Liver (tissue), 9 donors: ENCODE results near the gene ETS1. TPM values are rescaled to one million over a fixed set of nuclear protein-coding genes. Genes with fewer than 3 reads are reported as not detected.

Experiments
- DNase-seq: peaks from one replicate; pipeline ENCODE4 v3.0.0-alpha.2; 2017; ENCODE audit warnings: low spot score
- H3K27ac ChIP-seq, 2 donors: one replicate each; pipeline ENCODE4 v1.7.0; 2013; ENCODE audit warnings: inconsistent platforms in 2 of 2, low read length in 2 of 2, control low read depth in 1 of 2, low read depth in 1 of 2, mild to moderate bottlenecking in 1 of 2
- H3K27me3 ChIP-seq, 4 donors: one replicate each; pipeline versions ENCODE4 v1.6.1 to v1.7.0; 2013; ENCODE audit warnings: low read length in 3 of 4, inconsistent platforms in 1 of 4, mild to moderate bottlenecking in 1 of 4, moderate library complexity in 1 of 4; ENCODE audit not compliant: control insufficient read depth in 4 of 4, insufficient read depth in 4 of 4
- H3K36me3 ChIP-seq, 4 donors: one replicate each; pipeline versions ENCODE4 v1.6.1 to v1.7.0; 2013; ENCODE audit warnings: low read length in 3 of 4, mild to moderate bottlenecking in 3 of 4, low read depth in 1 of 4, moderate library complexity in 1 of 4; ENCODE audit not compliant: control insufficient read depth in 4 of 4, insufficient read depth in 3 of 4
- H3K4me1 ChIP-seq, 4 donors: one replicate each; pipeline versions ENCODE4 v1.6.1 to v1.7.0; 2013; ENCODE audit warnings: low read length in 3 of 4, mild to moderate bottlenecking in 3 of 4, moderate library complexity in 1 of 4; ENCODE audit not compliant: control insufficient read depth in 4 of 4, insufficient read depth in 4 of 4
- H3K4me3 ChIP-seq, 3 donors: one replicate each; pipeline versions ENCODE4 v1.6.1 to v1.7.0; 2013; ENCODE audit warnings: low read length in 3 of 3, control low read depth in 1 of 3, low read depth in 1 of 3, mild to moderate bottlenecking in 1 of 3
- H3K9ac ChIP-seq, 2 donors: one replicate each; pipeline ENCODE4 v1.7.0; 2013; ENCODE audit warnings: low read length in 2 of 2, mild to moderate bottlenecking in 2 of 2, moderate library complexity in 2 of 2, control low read depth in 1 of 2, low read depth in 1 of 2
- H3K9me3 ChIP-seq, 4 donors: one replicate each; pipeline versions ENCODE4 v1.6.1 to v1.7.0; 2013; ENCODE audit warnings: low read length in 3 of 4; ENCODE audit not compliant: control insufficient read depth in 4 of 4
- EGR1 ChIP-seq, 2 donors: IDR thresholded peaks; 2 replicates each; pipeline ENCODE4 v1.6.1; 2016 to 2018; ENCODE audit warnings: antibody characterized with exemption in 2 of 2, low read depth in 2 of 2
- FOXA1 ChIP-seq: IDR thresholded peaks from 2 replicates; pipeline ENCODE4 v1.6.1; 2016; ENCODE audit warnings: antibody characterized with exemption
- FOXA2 ChIP-seq: IDR thresholded peaks from 2 replicates; pipeline ENCODE4 v1.6.1; 2016; ENCODE audit warnings: antibody characterized with exemption
- GABPA ChIP-seq, 2 donors: IDR thresholded peaks in 1 of 2; conservative IDR thresholded peaks in 1 of 2; 2 replicates each; pipeline ENCODE4 v1.6.1; 2016; ENCODE audit warnings: antibody characterized with exemption in 2 of 2, mild to moderate bottlenecking in 1 of 2, moderate library complexity in 1 of 2
- HNF4A ChIP-seq, 2 donors: conservative IDR thresholded peaks; 2 replicates each; pipeline ENCODE4 v1.6.1; 2016; ENCODE audit warnings: antibody characterized with exemption in 2 of 2, mild to moderate bottlenecking in 2 of 2
- HNF4G ChIP-seq: IDR thresholded peaks from 2 replicates; pipeline ENCODE4 v1.6.1; 2016; ENCODE audit warnings: antibody characterized with exemption
- JUND ChIP-seq, 2 donors: IDR thresholded peaks; 2 replicates each; pipeline ENCODE4 v1.6.1; 2016; ENCODE audit warnings: antibody characterized with exemption in 2 of 2
- NR2F2 ChIP-seq: IDR thresholded peaks from 2 replicates; pipeline ENCODE4 v1.6.1; 2016; ENCODE audit warnings: antibody characterized with exemption
- RAD21 ChIP-seq, 2 donors: IDR thresholded peaks; 2 replicates each; pipeline ENCODE4 v1.6.1; 2016; ENCODE audit warnings: antibody characterized with exemption in 2 of 2, mild to moderate bottlenecking in 2 of 2
- RXRA ChIP-seq, 2 donors: IDR thresholded peaks; 2 replicates each; pipeline ENCODE4 v1.6.1; 2017 to 2018; ENCODE audit warnings: antibody characterized with exemption in 2 of 2, mild to moderate bottlenecking in 1 of 2
- SP1 ChIP-seq: IDR thresholded peaks from 2 replicates; pipeline ENCODE4 v1.6.1; 2018; ENCODE audit warnings: antibody characterized with exemption, mild to moderate bottlenecking
- TAF1 ChIP-seq: conservative IDR thresholded peaks from 2 replicates; pipeline ENCODE4 v1.6.1; 2016; ENCODE audit warnings: antibody characterized with exemption, mild to moderate bottlenecking
- YY1 ChIP-seq: IDR thresholded peaks from 2 replicates; pipeline ENCODE4 v1.6.1; 2016; ENCODE audit warnings: antibody characterized with exemption, mild to moderate bottlenecking
- WGBS: extraction: QIAGEN DNeasy Blood & Tissue Kit; methylation state at CpG from one replicate; pipeline ENCODE4 v1.1.7; 2013; 5-methylcytosine and 5-hydroxymethylcytosine counted together
- polyA plus RNA-seq, 2 donors: library from polyadenylated mRNA; stranded (reverse) in 1 of 2; unstranded in 1 of 2; fragments of 200-250 nt in 1 of 2; fragments of >200 nt in 1 of 2; fragmentation: Nextera tagmentation in 1 of 2; extraction: Ambion mirVana in 1 of 2; gene quantifications; one replicate each; pipeline versions ENCODE4 v1.2.1 to v1.2.3, GENCODE V29; 2013 to 2015
- total RNA-seq, 2 donors: library from RNA; depleted of rRNA; stranded (reverse); fragments of >200 nt; gene quantifications; one replicate each; pipeline ENCODE4 v1.2.3, GENCODE V29; 2014
- TF ChIP-seq, protein P1 (sequence below): IDR thresholded peaks from 2 replicates; pipeline ENCODE4 v1.6.1; 2016; ENCODE audit warnings: antibody characterized with exemption
- TF ChIP-seq, protein P2 (sequence below): fragments of 150-350 bp; IDR thresholded peaks from 2 replicates; pipeline ENCODE4 v1.5.1; 2017; ENCODE audit warnings: improper control_type of control experiment, low read depth, low read length; ENCODE audit not compliant: missing input control
- TF ChIP-seq, protein P3 (sequence below): IDR thresholded peaks from 2 replicates; pipeline ENCODE4 v1.6.1; 2016; ENCODE audit warnings: antibody characterized with exemption, mild to moderate bottlenecking
- TF ChIP-seq, protein P4 (sequence below): IDR thresholded peaks from 2 replicates; pipeline ENCODE4 v1.6.1; 2016; ENCODE audit warnings: antibody characterized with exemption
- donor health status: healthy.
- donor health status: healthy.
- donor health status: healthy.
- donor health status: healthy.
- donor health status: healthy.

ETS1 gene
- total and polyA plus RNA-seq, 4 donors: 4.8 to 30.0 (median 20.3) TPM

DNA sequence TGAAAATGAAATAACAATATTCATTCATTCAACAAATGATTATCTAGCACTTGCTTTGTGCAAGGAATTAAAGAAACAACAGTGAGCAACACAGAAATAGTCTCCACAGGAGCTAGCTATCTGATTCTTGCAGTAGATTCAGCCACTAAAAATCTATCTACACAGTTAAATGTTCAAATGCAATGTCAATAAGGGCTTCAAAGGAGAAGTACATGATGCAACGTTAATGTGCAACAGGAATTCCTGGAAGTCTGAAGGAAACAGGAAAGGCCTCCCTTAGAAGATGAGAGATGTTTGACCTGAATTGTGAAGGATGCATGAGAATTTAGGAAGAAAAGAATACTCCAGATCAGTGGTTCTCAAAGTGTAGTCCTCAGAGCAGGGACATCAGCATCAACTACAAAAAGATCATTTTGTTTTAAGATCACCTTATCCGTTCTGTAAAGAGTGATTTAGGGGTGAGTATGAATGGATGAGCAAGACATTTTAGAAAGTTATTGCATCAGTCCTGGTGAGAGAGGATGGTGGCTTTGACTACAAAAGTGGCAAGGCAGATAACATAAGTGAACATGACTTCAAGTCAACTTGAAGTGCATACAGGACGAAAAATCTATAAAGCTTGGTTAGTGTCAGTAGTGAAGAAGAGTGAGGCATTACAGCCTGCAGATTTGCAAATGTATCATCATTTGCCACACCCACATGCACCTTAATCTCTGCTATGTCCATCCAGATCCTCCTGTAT is 96.0 kb downstream of the ETS1 start (continued):
- TF ChIP-seq, protein P1, sequence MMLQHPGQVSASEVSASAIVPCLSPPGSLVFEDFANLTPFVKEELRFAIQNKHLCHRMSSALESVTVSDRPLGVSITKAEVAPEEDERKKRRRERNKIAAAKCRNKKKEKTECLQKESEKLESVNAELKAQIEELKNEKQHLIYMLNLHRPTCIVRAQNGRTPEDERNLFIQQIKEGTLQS: no peak
- no peak for TF ChIP-seq GABPA (IDR thresholded peaks at IDR 0.05 in 1 of 2, conservative IDR thresholded peaks at IDR 0.05 in 1 of 2)
- no peak for TF ChIP-seq TAF1

DNA sequence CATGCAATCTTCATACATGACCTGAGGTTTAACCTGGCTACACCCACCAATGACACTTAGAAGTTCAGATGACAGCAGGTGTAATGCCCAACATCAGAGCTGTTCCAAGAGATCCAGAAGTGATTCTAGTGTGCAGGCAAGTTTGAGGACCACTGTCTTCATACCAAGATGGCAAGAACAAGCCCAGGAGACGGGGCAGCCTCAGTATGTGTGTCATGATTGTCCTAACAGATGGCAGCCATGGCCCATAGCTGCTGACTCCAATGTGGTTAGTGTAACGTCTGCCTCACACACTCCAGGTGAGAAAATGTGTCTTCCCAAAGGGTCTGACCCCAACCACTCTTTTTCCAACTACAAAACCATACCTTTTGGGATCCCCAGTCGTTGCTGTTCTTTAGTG is 97.3 kb downstream of the ETS1 start:
- WGBS: 67% methylated on average over 3 of the region's 3 CpGs
- peaks cover 0 to 4% (median 3%) of the 10 kb centered on the region in 4 donors for H3K4me1 ChIP-seq

DNA sequence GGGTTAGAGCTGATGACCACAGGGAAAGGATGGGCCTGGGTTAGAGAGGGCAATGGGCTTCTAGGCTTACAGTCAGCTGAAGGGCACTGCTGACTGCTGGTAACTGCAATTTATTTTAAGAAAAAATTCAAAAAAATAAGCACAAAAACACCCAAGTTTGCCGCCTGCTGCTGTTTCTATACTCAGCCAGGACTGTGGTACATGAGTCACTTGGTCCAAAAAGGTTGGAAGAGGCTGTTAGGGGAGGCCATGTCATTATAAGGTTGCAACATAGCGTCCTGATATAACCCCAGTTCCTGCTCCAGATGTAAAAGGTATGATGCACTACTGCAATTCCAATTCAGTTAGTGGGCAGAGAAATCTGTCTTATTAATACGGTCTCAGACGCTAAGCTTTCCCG is 98.9 kb downstream of the ETS1 start:
- H3K4me3 ChIP-seq: no peak overlapping the region
- TF ChIP-seq YY1: peak; percentile 25
- peak in 1 of 2 donors; percentile 41 for TF ChIP-seq RXRA (IDR thresholded peaks at IDR 0.05)
- no peak for TF ChIP-seq RAD21 (IDR thresholded peaks at IDR 0.05)
- no peaks in the 10 kb centered on the region for H3K9me3 ChIP-seq
- no peak overlapping the region for H3K9ac ChIP-seq
- no peaks in the 10 kb centered on the region for H3K27me3 ChIP-seq
- H3K4me1 ChIP-seq: peaks cover 0 to 4% (median 3%) of the 10 kb centered on the region in 4 donors
- H3K36me3 ChIP-seq: no peaks in the 10 kb centered on the region
- no peak for DNase-seq
- peak overlapping the region in 1 of 2 donors; percentile 38 for H3K27ac ChIP-seq
- 82% methylated on average over 5 of the region's 5 CpGs for WGBS

More for the DNA sequence above, 97.3 kb downstream of the ETS1 start:
- Histone ChIP-seq H3K27me3 (no peaks in the 10 kb centered on the region), H3K27ac (no peak overlapping the region), H3K36me3 (no peaks in the 10 kb centered on the region), H3K4me3 (no peak overlapping the region), H3K9ac (no peak overlapping the region), H3K9me3 (no peaks in the 10 kb centered on the region)
- no peak for TF ChIP-seq SP1
- no peak for TF ChIP-seq YY1
- no peak for TF ChIP-seq JUND (IDR thresholded peaks at IDR 0.05)
- TF ChIP-seq RXRA (IDR thresholded peaks at IDR 0.05): no peak
- no peak for TF ChIP-seq HNF4G
- TF ChIP-seq, protein P1: no peak
- no peak for DNase-seq

DNA sequence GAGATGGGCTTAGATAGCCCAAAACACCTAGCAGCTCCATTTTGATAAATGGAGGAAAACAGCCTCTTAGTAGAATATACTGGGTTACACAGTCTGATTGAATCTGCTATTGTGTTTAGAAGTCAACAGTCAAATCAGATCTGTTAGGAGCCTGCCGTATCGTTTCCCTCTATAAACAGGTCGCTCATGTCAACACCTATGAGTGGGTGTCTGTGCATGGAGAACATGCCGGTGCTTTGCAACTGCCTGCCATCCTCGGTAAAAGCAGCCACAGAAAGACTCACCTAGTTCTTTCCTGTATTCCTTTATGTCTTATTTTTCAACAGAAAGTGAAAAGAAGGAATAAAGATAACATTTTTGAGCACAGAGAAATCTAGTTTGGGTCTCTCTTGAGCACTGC is 99.4 kb downstream of the ETS1 start:
- H3K9me3 ChIP-seq: no peaks in the 10 kb centered on the region
- DNase-seq: no peak
- no peaks in the 10 kb centered on the region for H3K36me3 ChIP-seq
- WGBS: 63% methylated on average over 5 of the region's 5 CpGs
- peaks cover 0 to 4% (median 3%) of the 10 kb centered on the region in 4 donors for H3K4me1 ChIP-seq
- H3K9ac ChIP-seq: no peak overlapping the region
- peak overlapping the region in 1 of 2 donors; percentile 38 for H3K27ac ChIP-seq
- H3K4me3 ChIP-seq: no peak overlapping the region
- no peaks in the 10 kb centered on the region for H3K27me3 ChIP-seq
- TF ChIP-seq FOXA2 (no peak), NR2F2 (no peak), RXRA (IDR thresholded peaks at IDR 0.05) (no peak), GABPA (IDR thresholded peaks at IDR 0.05 in 1 of 2, conservative IDR thresholded peaks at IDR 0.05 in 1 of 2) (no peak), JUND (IDR thresholded peaks at IDR 0.05) (no peak), YY1 (no peak), HNF4G (no peak), FOXA1 (no peak), RAD21 (IDR thresholded peaks at IDR 0.05) (no peak), SP1 (no peak), TAF1 (no peak), HNF4A (conservative IDR thresholded peaks at IDR 0.05) (no peak), EGR1 (IDR thresholded peaks at IDR 0.05; ENCODE audit: low read depth in 2 of 2) (no peak)
- TF ChIP-seq, protein P2, sequence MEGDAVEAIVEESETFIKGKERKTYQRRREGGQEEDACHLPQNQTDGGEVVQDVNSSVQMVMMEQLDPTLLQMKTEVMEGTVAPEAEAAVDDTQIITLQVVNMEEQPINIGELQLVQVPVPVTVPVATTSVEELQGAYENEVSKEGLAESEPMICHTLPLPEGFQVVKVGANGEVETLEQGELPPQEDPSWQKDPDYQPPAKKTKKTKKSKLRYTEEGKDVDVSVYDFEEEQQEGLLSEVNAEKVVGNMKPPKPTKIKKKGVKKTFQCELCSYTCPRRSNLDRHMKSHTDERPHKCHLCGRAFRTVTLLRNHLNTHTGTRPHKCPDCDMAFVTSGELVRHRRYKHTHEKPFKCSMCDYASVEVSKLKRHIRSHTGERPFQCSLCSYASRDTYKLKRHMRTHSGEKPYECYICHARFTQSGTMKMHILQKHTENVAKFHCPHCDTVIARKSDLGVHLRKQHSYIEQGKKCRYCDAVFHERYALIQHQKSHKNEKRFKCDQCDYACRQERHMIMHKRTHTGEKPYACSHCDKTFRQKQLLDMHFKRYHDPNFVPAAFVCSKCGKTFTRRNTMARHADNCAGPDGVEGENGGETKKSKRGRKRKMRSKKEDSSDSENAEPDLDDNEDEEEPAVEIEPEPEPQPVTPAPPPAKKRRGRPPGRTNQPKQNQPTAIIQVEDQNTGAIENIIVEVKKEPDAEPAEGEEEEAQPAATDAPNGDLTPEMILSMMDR: no peak
- TF ChIP-seq, protein P3, sequence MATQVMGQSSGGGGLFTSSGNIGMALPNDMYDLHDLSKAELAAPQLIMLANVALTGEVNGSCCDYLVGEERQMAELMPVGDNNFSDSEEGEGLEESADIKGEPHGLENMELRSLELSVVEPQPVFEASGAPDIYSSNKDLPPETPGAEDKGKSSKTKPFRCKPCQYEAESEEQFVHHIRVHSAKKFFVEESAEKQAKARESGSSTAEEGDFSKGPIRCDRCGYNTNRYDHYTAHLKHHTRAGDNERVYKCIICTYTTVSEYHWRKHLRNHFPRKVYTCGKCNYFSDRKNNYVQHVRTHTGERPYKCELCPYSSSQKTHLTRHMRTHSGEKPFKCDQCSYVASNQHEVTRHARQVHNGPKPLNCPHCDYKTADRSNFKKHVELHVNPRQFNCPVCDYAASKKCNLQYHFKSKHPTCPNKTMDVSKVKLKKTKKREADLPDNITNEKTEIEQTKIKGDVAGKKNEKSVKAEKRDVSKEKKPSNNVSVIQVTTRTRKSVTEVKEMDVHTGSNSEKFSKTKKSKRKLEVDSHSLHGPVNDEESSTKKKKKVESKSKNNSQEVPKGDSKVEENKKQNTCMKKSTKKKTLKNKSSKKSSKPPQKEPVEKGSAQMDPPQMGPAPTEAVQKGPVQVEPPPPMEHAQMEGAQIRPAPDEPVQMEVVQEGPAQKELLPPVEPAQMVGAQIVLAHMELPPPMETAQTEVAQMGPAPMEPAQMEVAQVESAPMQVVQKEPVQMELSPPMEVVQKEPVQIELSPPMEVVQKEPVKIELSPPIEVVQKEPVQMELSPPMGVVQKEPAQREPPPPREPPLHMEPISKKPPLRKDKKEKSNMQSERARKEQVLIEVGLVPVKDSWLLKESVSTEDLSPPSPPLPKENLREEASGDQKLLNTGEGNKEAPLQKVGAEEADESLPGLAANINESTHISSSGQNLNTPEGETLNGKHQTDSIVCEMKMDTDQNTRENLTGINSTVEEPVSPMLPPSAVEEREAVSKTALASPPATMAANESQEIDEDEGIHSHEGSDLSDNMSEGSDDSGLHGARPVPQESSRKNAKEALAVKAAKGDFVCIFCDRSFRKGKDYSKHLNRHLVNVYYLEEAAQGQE: no peak
- TF ChIP-seq, protein P4, sequence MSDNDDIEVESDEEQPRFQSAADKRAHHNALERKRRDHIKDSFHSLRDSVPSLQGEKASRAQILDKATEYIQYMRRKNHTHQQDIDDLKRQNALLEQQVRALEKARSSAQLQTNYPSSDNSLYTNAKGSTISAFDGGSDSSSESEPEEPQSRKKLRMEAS: no peak
- TF ChIP-seq, protein P1: no peak
